GM18907 (cell line): ENCODE data around the gene MCRS1.
A peak's percentile ranks its signal among the peaks of the same experiment; 100 is the strongest.

Experiments
- ATAC-seq: cut with Tn5 transposase; IDR thresholded peaks from one replicate; pipeline ENCODE4 v1.9.1; 2021; ENCODE audit warnings: mild to moderate bottlenecking, moderate library complexity; ENCODE audit not compliant: unreplicated experiment

MCRS1 gene

DNA sequence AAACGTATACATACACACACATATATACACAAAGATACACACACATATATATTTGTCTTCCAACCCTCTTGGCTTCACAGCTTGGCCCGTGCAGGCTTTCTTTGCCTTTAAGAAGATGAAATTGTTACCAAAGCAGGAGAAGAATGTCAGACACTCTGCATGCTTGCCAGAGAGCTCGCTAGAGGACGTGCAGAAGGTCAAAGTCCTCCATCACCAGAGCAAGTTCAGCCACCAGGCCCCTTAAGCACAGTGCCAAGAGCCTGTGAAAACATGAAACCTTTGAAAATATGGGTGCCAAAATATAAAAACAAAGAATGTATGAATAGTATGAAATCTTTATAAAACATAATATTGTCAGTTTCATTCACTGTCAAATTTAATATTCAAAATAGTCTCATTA, 14.9 kb upstream of the MCRS1 start:
- no peak for ATAC-seq

DNA sequence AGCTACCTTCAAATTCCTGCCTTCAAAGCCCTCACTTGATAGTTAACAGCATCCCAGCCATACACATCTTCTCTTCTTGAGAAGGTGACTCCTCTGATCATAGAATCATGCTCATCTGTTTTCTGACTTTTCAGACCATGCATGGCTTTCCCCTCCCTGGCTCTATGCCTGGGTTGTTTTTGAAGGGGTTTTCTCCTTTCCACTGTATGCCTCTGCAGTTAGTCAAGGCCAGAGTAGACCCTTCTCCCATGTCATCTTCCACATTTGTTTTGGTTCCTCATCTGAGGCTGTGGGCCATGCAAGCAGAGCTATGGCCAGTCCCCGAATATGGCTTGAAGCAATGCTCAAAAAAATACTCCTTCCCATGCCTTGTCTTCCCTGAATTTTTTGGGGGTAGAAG, 14.3 kb upstream of the MCRS1 start:
- ATAC-seq: no peak

DNA sequence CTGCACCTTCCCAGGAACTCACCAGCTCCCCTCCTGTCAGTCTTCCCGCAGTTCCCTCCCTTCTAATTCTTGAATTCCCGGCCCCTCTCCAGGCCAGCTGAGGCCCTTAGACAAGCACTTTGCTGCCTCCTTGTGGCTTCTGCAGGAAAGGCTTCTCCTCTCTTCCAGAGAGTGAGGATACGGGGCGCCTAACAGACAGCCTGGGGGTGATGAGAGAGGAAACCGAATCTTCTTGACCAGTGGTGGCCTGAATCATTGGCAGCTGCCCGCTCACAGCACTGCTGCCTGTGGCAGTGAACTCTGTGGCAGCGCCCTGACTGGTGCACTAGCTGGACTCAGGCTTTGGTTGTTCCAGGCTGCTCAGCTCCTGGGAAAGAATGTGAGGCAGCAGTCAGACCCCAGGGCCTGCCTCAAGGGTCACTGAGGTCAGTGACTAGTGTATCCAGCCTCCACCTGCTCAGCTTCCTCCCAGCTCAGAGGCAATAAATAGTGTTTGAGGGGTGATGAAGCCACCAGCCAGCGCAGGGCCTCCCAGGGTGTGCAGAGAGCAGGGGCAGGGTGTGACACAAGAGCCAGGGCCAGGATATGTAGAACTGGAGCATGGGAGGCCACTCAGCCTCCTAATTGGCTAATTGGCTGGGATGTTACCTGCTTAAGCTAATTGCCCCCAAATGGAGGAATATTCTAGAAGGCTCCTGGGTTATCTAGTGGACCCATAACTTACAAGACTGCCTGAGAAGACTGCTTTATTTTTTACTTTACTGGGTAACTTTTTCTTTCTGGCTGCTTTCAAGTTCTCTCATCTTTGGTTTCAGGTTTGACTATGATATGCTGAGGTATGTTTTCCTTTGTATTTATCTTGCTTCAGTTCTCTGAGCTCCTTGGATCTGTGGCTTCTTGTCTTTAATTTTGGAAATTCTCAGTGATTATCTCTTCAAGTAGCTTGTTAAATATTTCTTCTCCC, 12.9 kb upstream of the MCRS1 start:
- ATAC-seq: no peak

DNA sequence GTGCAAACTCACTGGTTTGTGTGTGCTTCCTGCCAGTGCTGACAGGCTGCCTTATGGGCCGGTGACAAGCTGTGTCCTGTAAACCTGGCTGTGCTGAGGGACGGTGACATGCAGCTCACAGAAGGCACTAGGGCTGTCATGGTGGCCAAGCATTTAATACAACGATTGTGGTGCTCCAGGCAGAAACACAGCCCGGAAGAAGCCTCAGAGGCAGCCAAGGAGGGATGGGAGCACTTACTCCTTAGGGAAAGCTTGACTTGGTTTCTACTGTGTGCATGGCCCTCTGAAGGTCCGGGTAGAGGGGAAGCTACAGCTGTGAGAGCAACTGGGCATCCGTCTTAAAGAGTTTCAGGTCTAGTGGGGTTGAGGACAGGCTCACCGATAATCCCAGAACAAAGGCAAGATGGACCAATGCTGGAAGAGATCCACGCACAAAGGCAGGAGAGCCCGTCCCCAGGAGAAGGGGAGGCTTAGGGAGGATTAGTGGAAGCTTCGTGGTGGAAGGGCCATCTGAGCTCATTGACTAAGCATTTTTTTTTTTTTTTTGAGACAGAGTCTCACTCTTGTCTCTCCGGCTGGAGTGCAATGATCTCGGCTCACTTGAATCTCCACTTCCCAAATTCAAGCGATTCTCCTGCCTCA, 10.7 kb upstream of the MCRS1 start:
- ATAC-seq: no peak

DNA sequence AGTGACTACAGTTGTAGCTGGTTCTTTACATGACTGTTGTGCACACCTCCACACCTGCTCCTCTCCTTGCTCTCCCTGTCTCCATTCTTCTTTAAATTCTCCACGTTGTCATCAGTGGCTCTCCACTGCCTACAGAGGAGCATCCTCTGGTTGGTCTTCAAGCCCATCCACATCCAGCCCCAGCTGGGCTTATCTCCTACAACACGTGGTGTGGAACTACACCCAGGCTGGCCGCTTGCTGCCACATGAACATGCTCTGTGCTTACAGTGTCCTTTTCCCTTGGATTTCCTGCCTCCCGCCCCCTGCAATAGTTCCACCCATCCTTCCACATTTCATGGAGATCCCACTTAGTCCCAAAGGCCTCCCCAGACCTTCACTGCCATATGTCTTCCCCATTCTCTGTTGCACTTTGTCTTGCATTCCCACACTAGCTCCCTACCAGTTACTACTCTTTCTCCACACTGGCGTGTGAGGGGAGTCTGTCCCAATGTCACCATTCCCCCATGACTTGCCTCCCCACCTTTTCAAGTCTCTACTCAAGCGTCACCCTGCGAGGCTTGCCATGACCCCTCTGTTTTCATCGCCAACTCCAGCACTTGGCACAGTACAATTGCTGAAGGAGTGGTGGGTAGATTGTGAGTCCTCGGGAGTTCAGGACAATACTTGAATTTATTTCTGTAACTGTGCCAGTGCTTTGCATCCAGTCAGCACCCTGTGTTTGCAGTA, 9.8 kb upstream of the MCRS1 start:
- no peak for ATAC-seq

DNA sequence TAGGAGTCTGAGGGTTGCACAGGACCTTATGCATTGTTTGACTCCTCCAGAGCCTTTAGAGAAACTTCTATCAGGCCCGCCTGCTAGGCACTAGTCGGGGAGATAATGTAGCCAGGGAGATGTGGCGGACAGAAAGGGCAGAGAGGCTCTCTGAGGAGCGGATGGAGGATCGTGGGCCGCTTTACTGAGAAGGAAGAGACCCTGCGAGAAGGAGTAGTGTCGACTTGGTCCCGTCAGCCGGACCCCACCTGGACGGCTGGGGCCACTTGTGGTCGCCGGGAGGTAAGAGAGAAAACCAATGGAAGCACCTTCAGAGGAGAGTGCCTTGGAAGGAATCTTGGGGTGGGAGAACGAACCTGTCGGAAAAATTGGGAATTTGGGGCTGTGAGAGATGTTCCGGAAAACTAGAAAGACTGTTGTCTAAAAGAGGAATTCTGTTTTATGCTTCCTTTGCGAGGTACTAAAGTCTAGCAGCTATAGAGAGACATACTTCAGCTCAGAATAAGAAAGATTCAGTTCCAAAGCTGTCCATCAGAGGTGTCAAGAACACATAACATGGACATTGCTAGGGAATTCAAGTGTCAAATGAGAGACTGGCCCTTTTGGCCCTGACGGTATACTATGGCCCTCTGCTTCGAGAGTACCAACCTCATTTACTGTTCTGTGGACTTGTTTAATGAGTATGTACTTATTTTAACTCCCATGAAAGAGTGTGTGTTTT, 660 bp upstream of the MCRS1 start:
- peak; percentile 26 for ATAC-seq

DNA sequence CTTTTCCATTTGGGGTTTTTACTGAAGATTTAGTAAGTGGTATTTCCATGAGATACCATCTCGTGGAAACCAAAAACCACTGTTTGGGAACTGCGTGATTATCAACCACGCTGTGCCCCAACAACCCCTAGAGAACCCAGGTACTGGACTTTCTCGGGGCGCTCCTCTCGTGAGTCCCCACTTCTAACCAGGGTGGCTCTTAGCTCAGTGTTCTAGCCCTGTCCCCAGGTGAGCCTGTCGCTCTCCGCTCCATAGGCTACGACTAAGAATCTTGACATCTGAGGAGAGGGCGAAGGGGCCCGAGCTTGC, 686 bp downstream of the MCRS1 start:
- peak; percentile 14 for ATAC-seq

DNA sequence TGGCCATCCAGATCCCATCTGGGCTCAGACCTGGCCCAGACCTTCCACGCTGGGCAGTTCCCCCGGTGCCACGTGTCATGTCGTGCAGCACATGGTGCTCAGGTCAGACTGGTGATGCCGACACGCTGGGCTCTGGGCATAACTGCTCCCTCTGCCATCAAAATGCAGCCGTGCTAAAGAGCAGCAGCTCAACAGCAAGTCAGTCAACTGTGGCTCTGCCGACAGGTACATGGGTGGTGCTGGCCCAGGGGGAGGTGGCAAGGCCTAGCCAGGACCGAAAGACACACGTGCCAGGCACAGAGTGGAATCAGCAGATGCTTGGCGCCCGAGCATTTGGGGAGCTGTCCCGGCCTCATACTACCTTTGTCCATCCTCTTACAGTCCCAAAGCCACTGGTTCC, 1.6 kb downstream of the MCRS1 start:
- ATAC-seq: no peak

DNA sequence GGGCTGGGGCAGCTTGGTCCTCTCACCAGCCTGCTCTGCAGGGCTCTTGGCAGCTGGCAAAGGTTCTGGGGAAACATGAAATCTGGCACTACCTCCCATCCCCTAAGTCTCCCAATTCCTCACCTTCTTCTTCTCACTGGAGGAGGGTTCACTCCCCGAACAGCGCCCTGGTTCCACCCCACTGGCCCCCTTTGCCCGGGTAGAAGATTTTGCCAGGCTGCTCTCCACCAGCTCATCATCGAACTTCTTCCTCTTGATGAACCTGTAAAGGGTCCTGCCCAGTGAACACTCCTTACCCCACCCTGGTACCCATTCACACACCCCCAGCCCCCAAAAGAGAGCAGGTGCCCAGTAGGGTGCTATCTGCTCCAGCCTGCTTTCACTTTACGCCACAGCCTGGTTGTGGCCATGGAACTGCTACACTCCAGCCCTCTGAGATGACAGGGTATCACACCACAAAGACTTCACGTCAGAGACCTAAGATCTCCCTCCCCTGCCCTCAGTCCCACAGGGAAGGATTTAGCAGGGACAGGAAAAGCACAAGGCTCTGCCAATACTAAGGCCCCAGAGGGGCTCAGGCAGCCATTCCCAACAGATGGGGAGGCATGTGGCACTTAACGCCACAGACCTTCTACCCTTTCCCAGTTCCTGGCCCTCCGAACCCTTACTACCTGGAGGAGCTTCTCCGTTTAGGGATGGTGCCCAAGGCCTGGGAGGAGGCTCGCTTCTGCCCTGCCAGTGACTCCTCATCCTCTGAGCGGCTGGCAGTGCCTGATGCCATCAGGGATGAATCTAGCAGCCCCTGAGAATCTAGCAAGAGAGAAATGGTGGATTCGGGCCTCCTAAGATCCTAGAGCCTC, 2.3 kb downstream of the MCRS1 start:
- ATAC-seq: no peak

DNA sequence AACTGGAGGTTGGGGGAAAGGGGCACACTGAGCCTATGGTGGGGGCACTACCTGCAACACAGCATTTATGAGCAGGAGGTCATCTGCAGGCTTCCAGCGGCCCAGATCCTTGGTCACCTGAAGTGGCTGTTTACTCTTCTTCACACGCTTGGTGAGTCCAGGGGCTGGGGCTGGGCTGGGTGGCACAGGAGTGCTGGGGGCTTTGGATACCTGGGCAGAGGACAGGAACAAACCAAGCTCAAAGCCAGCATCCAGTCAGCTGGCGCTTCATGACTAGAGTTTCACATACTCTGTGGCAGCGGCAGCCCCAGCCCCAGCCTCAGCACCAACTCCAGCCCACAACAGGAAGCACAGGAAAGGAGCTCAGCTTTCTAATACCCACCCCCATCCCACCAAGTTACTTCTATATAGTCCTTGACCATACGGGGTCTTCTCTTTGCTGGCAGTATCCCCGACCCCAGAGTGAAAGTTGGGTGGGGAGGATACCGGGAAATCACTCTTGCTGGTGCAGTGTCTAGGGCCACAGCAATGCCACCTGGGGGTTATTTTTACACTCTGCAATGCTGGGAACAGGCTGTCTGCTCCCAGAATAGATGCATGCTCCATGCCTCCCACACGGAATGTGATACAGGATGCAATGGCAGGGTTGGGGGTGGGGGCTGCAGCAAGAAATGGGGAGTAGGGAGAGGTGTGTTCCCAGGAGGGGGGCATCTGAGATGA, 3.1 kb downstream of the MCRS1 start:
- ATAC-seq: no peak

DNA sequence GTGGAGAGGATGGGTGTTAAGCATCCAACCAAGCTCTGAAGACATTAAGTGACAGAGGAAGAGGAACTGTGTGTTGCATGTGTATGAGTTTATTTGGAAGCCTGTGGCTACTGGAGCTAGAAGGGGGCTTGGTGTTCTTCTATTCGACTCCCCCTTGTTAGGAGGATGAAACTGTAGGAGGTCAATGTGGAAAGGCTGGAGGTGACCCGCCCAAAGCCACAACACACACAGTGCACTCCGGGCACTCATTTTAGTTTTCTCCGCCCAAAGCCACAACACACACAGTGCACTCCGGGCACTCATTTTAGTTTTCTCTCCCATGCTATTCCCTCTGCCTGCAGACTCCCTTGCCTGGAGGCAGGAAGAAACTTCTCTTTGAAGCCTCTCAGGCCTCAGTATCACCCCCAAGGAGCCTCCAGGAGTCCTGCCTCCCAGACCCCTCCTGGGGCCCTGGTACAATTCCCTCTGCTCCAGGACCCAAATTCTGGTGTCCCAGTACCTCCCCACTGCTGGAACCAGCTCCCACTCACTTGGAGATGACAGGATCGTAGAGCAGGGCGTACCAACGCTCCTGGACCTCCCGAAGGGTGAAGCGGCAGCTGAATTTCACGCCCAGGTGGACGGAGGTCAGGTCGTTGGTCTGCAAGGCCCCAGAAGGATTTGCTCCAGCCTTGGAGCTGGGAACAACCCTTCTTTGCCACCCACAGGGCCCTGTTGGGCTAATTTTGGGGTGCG, 3.8 kb downstream of the MCRS1 start:
- ATAC-seq: no peak

DNA sequence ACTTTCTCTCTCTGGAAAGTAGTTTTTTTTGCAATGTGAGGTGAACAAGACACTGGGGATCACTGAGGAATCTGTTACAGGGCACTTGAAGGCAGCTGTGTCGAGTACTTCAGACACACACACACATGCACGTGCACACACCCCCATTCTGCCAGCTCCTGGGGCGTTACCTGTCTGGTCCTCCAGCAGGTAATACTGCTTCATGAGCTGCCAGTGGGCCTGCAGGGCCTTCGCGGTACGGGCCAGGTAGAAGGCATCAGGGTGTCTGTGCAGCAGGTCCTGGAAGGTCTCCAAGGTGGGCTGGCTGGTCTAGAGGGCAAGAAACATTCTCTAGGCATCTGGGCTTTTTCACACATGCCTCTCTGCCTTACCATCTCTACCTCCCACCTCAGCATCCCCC, 5.1 kb downstream of the MCRS1 start:
- ATAC-seq: no peak

DNA sequence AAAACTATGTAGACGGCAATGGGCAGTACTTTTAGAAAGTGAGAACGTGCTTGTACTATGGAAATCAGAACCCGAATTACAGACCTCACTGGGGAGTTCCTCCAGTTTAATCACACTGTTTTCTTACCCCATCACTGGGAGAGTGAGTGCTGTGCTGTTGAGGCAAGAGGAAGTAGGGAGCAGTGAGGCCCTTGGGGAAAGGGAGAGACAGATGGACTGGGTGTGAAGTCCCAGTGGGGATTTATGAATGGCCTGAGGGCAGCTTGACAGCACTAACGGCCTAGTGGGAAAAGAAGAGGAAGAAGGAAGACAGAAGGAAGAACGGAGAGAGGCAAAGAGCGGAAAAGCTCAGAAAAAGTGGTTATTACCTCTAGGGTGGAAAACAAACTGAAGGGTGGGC, 5.7 kb downstream of the MCRS1 start:
- no peak for ATAC-seq

DNA sequence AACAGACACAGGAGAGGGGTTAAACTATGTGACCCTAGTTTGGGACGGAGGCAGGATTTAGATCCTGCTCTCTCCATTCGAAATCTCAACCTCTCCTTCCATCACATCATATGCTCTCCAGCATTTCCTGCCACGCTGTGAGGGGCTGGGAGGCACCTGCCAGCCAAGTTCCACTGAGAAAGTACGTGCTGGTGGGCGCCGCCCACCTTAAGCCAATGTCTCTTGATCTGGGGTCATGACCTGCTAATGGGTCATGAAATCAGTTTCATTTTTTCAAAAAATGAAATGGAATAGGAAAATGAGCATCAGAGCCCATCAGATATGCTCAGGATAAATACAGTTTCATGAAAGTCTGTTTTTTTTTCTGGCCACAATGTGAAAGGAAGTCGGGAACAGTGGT, 7.2 kb downstream of the MCRS1 start:
- no peak for ATAC-seq

DNA sequence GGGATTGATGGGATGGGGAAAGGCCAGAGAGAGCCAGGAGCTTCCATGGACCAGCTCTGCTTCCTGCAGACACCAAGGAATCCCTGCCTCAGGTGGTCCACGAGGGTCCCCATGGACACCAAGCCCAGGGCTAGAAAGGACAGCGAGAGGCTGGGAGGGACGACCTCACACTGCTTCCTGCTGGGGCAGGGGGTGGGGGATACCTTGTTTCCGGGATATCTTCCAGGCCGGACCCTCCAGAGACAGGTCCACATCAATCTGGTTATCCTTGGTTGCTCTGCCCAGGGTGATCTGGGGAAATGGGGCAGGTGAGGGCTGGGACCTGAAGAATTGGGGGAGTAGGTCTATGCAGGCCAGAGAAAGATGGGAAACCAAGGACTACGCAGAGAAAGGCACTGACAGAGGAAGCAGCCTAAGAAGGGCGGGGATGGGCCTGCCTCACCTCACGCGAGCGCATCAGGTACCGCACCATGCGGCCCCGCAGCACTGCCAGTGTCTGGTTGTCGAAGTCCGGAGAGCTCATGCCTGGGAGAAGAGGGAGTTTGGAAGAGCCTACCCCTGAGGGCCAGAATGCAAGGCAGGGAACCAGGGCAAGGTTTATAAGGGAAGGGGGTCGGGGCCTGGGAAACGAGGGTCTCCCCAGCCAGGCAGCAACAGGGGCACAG, 8.8 kb downstream of the MCRS1 start:
- no peak for ATAC-seq

DNA sequence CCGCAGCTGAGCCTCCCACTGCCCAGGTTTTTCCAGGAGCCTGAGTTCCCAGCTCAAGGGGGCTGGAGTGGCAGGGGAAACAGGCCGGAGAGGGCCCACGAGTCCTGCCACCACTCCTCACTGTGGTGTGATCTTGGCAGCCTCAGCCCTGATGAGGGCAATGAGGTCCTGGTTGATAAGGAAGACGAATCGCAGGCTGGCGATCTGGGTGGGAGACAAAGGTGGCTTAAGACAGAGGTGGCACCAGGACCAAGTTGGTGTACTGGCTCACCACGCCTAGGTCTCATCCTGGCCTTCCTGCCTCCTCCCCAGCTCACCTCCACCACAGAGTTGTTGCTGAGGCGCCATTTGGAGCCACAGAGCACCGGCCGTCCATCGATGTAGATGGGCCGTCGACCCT, 9.4 kb downstream of the MCRS1 start:
- no peak for ATAC-seq

DNA sequence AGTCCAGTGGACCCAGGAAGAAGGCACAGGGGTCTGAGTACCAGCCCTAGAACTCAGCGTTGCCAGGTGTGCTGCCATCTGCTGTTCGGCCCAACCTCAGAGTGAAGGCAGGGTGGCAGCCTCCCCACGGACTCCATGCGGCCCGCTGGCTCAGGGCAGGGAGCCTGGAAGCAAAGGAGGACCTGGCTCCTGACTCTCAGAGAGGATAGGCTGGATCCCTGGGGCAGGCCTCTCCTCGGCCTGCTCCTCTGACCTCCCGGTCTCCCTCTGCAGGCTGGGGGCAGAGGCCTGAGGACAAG, 10.1 kb downstream of the MCRS1 start:
- no peak for ATAC-seq

DNA sequence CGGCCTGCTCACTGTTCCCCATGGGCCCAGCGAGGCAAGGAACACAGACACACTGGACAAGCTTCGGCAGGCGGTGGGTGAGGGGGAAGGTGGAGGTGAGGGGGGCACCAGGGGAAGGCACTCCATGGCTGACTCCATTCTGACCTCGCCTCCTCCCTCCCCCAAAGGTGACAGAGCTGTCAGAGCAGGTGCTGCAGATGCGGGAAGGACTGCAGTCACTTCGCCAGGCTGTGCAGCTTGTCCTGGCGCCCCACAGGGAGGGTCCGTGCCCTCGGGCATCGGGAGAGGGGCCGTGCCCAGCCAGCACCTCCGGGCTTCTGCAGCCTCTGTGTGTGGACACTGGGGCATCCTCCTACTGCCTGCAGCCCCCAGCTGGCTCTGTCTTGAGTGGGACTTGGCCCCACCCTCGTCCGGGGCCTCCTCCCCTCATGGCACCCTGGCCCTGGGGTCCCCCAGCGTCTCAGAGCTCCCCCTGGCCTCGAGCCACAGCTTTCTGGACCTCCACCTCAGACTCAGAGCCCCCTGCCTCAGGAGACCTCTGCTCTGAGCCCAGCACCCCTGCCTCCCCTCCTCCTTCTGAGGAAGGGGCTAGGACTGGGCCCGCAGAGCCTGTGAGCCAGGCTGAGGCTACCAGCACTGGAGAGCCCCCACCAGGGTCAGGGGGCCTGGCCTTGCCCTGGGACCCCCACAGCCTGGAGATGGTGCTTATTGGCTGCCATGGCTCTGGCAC, 10.6 kb downstream of the MCRS1 start:
- ATAC-seq: no peak
